GM12878 (cell line): ENCODE results near the gene STARD13.

ENCODE experiments used
- ATF7 ChIP-seq: fragments of 450-650 bp; IDR thresholded peaks from 2 replicates; pipeline ENCODE4 v1.6.1; 2016; ENCODE audit warnings: low read depth, mild to moderate bottlenecking
- PBX3 ChIP-seq: IDR thresholded peaks from 2 replicates; pipeline ENCODE4 v1.6.1; 2011; ENCODE audit warnings: mild to moderate bottlenecking, low read depth, low read length, moderate library complexity; ENCODE audit not compliant: insufficient replicate concordance
- RFX5 ChIP-seq: IDR thresholded peaks from 2 replicates; pipeline ENCODE4 v1.6.1; 2011; ENCODE audit warnings: low read depth, low read length, improper control_type of control experiment
- ZNF384 ChIP-seq: IDR thresholded peaks from 2 replicates; pipeline ENCODE4 v1.6.1; 2012; ENCODE audit warnings: low read depth, mild to moderate bottlenecking, low read length, improper control_type of control experiment, borderline replicate concordance

GRCh38 chr13:33109801-33110200, 175.8 kb downstream of the STARD13 start:
- TF ChIP-seq RFX5 (no peak), ATF7 (no peak), PBX3 (no peak), ZNF384 (no peak)
